Hepatocyte (in vitro differentiated cells): ENCODE data around the gene DGKG.

Source experiments
- CTCF ChIP-seq: fragments of 200-600 bp; sonication (generic); IDR thresholded peaks from 2 replicates; pipeline ENCODE4 v1.5.1; 2016; ENCODE audit warnings: antibody characterized with exemption, mild to moderate bottlenecking; ENCODE audit not compliant: poor library complexity
- EZH2 ChIP-seq: fragments of 200-600 bp; sonication (generic); IDR thresholded peaks from 2 replicates; pipeline ENCODE4 v1.6.1; 2016; ENCODE audit warnings: antibody characterized with exemption, mild to moderate bottlenecking, borderline replicate concordance
- EZH2phosphoT487 ChIP-seq: fragments of 200-600 bp; sonication (generic); IDR thresholded peaks from one replicate; pipeline ENCODE4 v1.6.1; 2018; ENCODE audit warnings: antibody characterized with exemption, mild to moderate bottlenecking, low read depth, moderate library complexity; ENCODE audit not compliant: unreplicated experiment, severe bottlenecking

- TF ChIP-seq EZH2phosphoT487 = no peak
- TF ChIP-seq CTCF = no peak
- no peak for TF ChIP-seq EZH2
Observed at GRCh38 chr3:186162221-186162620, 199.8 kb downstream of the DGKG start.
